A549 (cell line): Measurements from ENCODE around the gene STAT5B. TPM values are rescaled to one million over a fixed set of nuclear protein-coding genes. Genes with fewer than 3 reads are reported as not detected.
A peak's percentile ranks its signal among the peaks of the same experiment; 100 is the strongest.

Experiments used
- ATAC-seq, 2 experiments: fragments of 200-7000 bp in 1 of 2; fragments of >200 bp in 1 of 2; cut with Nextera tagmentation in 1 of 2; cut with Tn5 transposase in 1 of 2; 3 replicates each; pipeline versions ENCODE4 v1.8.0 to v1.9.1; 2018 to 2020; ENCODE audit warnings: mild to moderate bottlenecking in 1 of 2, moderate library complexity in 1 of 2
- CTCF ChIA-PET: fragments of 300-600 bp; sonication (Branson Sonifier 250); formaldehyde crosslinking; extraction: SDS; loops from one replicate; lab custom pipeline; 2021; ENCODE audit warnings: antibody characterized with exemption, inconsistent platforms; lab: Yijun Ruan, JAX
- POLR2A ChIA-PET: fragments of 350-600 bp; formaldehyde crosslinking; extraction: SDS; loops from one replicate; lab custom pipeline; 2021; ENCODE audit warnings: antibody characterized with exemption, inconsistent platforms; lab: Yijun Ruan, JAX
- DNase-seq, 2 experiments: peaks; one replicate each; pipeline versions ENCODE4 v3.0.0 to v3.0.0-alpha.2; 2011 to 2016; ENCODE audit warnings: low read depth in 1 of 2, low spot score in 1 of 2
- FAIRE-seq: peaks from 2 replicates; lab custom pipeline; 2011; peaks lifted over from hg19 to GRCh38; lab: Jason Lieb, UNC
- H3K27ac ChIP-seq, 2 experiments: fragments of >200 bp; sonication (Bioruptor Twin); formaldehyde crosslinking; 3 replicates each; pipeline ENCODE4 v1.5.1; 2016 to 2017
- H3K4me1 ChIP-seq: fragments of >200 bp; sonication (Bioruptor Twin); formaldehyde crosslinking; 3 replicates; pipeline ENCODE4 v1.6.1; 2016
- H3K4me2 ChIP-seq: fragments of >200 bp; sonication (Bioruptor Twin); formaldehyde crosslinking; 3 replicates; pipeline ENCODE4 v1.6.1; 2016
- H3K4me3 ChIP-seq: fragments of >200 bp; sonication (Bioruptor Twin); formaldehyde crosslinking; 3 replicates; pipeline ENCODE4 v1.5.1; 2016
- H3K9me3 ChIP-seq: fragments of >200 bp; sonication (Bioruptor Twin); formaldehyde crosslinking; 3 replicates; pipeline ENCODE4 v1.6.1; 2016
- BHLHE40 ChIP-seq: IDR thresholded peaks from 2 replicates; pipeline ENCODE4 v1.6.1; 2012; ENCODE audit warnings: low read depth, low read length, inconsistent platforms
- CBX2 ChIP-seq: fragments of 200-600 bp; sonication (generic); IDR thresholded peaks from 2 replicates; pipeline ENCODE4 v1.6.1; 2016; ENCODE audit warnings: low read depth, mild to moderate bottlenecking, borderline replicate concordance
- CHD2 ChIP-seq: fragments of 150-350 bp; IDR thresholded peaks from 2 replicates; pipeline ENCODE4 v1.6.1; 2014; ENCODE audit warnings: low read length; ENCODE audit not compliant: partially characterized antibody
- CHD4 ChIP-seq: fragments of 200-600 bp; sonication (generic); IDR thresholded peaks from 2 replicates; pipeline ENCODE4 v1.6.1; 2016; ENCODE audit warnings: antibody characterized with exemption, mild to moderate bottlenecking, borderline replicate concordance
- EHF ChIP-seq: fragments of 250-450 bp; sonication (Bioruptor Pico); IDR thresholded peaks from 2 replicates; pipeline ENCODE4 v1.5.0; 2020; ENCODE audit warnings: mild to moderate bottlenecking
- EHMT2 ChIP-seq: fragments of 200-600 bp; sonication (generic); IDR thresholded peaks from 2 replicates; pipeline ENCODE4 v1.6.1; 2016; ENCODE audit warnings: antibody characterized with exemption, low read depth, mild to moderate bottlenecking, moderate library complexity
- HEYL ChIP-seq: fragments of 250-450 bp; sonication (Bioruptor Pico); IDR thresholded peaks from 2 replicates; pipeline ENCODE4 v1.8.0; 2021; ENCODE audit warnings: mild to moderate bottlenecking, moderate library complexity
- HOXB5 ChIP-seq: fragments of 250-450 bp; sonication (Bioruptor Pico); IDR thresholded peaks from 2 replicates; pipeline ENCODE4 v1.5.0; 2020; ENCODE audit warnings: mild to moderate bottlenecking, moderate library complexity
- JUNB ChIP-seq: fragments of >200 bp; sonication (Bioruptor Twin); formaldehyde crosslinking; IDR thresholded peaks from 2 replicates; pipeline ENCODE4 v1.6.1; 2016
- MAFK ChIP-seq: fragments of 450-650 bp; IDR thresholded peaks from 2 replicates; pipeline ENCODE4 v1.6.1; 2014; ENCODE audit not compliant: partially characterized antibody
- MAZ ChIP-seq: fragments of 150-350 bp; IDR thresholded peaks from 2 replicates; pipeline ENCODE4 v1.6.1; 2014; ENCODE audit warnings: antibody characterized with exemption, low read depth, low read length, borderline replicate concordance
- NFE2L2 ChIP-seq: fragments of 150-350 bp; conservative IDR thresholded peaks from 2 replicates; pipeline ENCODE4 v1.6.1; 2014; ENCODE audit warnings: low read length
- NPAS2 ChIP-seq: fragments of 250-450 bp; sonication (Bioruptor Pico); IDR thresholded peaks from 2 replicates; pipeline ENCODE4 v1.8.0; 2022; ENCODE audit warnings: mild to moderate bottlenecking, moderate library complexity, borderline replicate concordance
- NR3C1 ChIP-seq: fragments of >200 bp; sonication (Bioruptor Twin); formaldehyde crosslinking; IDR thresholded peaks from 3 replicates; pipeline ENCODE4 v1.6.1; 2017
- PBX3 ChIP-seq: IDR thresholded peaks from 2 replicates; pipeline ENCODE4 v1.6.1; 2012
- RCOR1 ChIP-seq: fragments of 150-350 bp; IDR thresholded peaks from 2 replicates; pipeline ENCODE4 v1.6.1; 2014; ENCODE audit warnings: antibody characterized with exemption, low read length, low read depth
- RFX5 ChIP-seq: fragments of 450-650 bp; IDR thresholded peaks from 2 replicates; pipeline ENCODE4 v1.7.1; 2014; ENCODE audit warnings: antibody characterized with exemption, mild to moderate bottlenecking, moderate library complexity
- SMC3 ChIP-seq: fragments of >200 bp; sonication (Bioruptor Twin); formaldehyde crosslinking; IDR thresholded peaks from 3 replicates; pipeline ENCODE4 v1.6.1; 2018; ENCODE audit warnings: inconsistent platforms
- SREBF2 ChIP-seq: fragments of 450-650 bp; IDR thresholded peaks from 2 replicates; pipeline ENCODE4 v1.6.1; 2014; ENCODE audit warnings: mild to moderate bottlenecking, moderate library complexity
- TFCP2L1 ChIP-seq: fragments of 250-450 bp; sonication (Bioruptor Pico); IDR thresholded peaks from 2 replicates; pipeline ENCODE4 v1.5.0; 2021; ENCODE audit warnings: mild to moderate bottlenecking
- ZC3H11A ChIP-seq: fragments of 450-650 bp; IDR thresholded peaks from 2 replicates; pipeline ENCODE4 v1.6.1; 2014; ENCODE audit warnings: antibody characterized with exemption, mild to moderate bottlenecking
- ZNF302 ChIP-seq: fragments of 250-450 bp; sonication (Bioruptor Pico); IDR thresholded peaks from 2 replicates; pipeline ENCODE4 v1.9.0; 2021; ENCODE audit warnings: inconsistent platforms, mild to moderate bottlenecking, moderate library complexity
- WGBS: methylation state at CpG from one replicate; pipeline ENCODE4 v1.1.6; 2017; ENCODE audit errors: missing lambda C conversion rate; 5-methylcytosine and 5-hydroxymethylcytosine counted together
- polyA plus RNA-seq, 4 experiments: library from polyadenylated mRNA; depleted of rRNA in 3 of 4; stranded (reverse); fragments of >200 nt; fragmentation: RNase III in 1 of 4; extraction: RNeasy Plus Mini Kit Qiagen cat#74134 plus additional on column Dnase treatment in 1 of 4; gene quantifications; 2 replicates in 3 of 4; 3 replicates in 1 of 4; pipeline ENCODE4 v1.2.3, GENCODE V29; 2011 to 2017
- TF ChIP-seq, protein P1 (sequence below): fragments of 250-450 bp; sonication (Bioruptor Pico); IDR thresholded peaks from 2 replicates; pipeline ENCODE4 v1.5.0; 2020; ENCODE audit warnings: low read depth, mild to moderate bottlenecking, moderate library complexity

The STAT5B gene
- polyA plus RNA-seq, 2 of the 4 experiments (the other 2 are of a cell fraction): 31.2 to 37.6 TPM

GRCh38 chr17:42193216-42193968, 82.8 kb downstream of the STAT5B start (continued):
- TF ChIP-seq JUNB (no peak), CBX2 (no peak), NFE2L2 (no peak), BHLHE40 (no peak), CHD2 (no peak), HEYL (no peak)
- TF ChIP-seq, all 56 proteins: peak for 0

DNA sequence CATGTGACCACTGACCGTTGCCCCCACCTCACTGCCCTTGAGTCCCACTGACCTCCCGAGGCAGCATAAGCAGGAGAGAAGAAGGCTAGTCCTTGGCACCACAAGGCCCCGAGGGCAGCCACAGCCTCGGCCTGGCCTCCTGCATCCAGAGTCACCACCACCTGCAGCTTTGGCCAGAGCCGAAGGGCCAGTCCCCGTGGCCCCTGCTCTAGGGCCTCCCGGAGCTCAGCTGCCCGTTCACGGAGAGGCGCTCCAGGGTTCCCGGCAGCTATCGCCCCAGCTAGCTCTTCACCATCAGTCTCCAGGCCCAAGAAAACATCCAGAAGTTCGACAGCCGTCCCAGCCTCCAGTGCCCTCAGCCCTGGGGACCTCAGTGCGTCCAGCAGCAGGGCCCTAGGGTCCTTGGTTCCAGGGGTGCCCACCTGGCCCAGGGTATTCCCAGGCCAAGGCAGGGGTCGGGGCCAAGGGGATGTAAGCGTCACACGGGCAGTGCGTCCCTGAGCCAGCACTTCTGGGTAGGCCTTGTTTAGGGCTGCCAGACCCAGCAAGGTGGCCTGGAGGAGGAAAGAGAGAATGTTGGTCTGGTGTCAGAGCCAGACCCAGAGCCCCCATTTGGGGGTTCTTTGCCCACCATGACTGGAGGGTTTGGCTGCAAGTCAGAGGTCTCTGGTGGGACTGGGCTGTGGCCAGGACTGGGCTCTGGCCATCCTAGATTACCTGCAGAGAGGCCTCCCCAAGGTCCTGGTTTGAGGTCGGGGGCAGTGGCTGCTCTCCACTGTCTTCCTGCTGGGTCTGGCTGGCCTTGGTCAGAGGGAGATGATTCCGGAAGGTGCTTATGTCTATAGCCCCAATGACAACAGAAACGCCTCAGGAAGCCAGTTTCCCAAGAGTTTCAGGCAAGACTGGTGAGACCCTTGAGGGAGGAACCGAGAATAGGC, 83.7 kb downstream of the STAT5B start:
- FAIRE-seq (no peak), DNase-seq (no peak), ATAC-seq (no peak)
- Histone ChIP-seq H3K27ac (no peak overlapping the region), H3K4me3 (no peak overlapping the region), H3K9me3 (no peaks in the 10 kb centered on the region), H3K4me1 (peaks cover 8% of the 10 kb centered on the region; the same call in 2 of the 3 replicates), H3K4me2 (peak overlapping the region; percentile 88; the same call in 2 of the 3 replicates)
- CTCF ChIA-PET: interaction anchor here (0.9 to 6.7 kb wide), 7 partner anchors 9 to 130 kb away, joined by 3 to 76 read pairs (median 5); partner anchors contain the start of genes HCRT and KCNH4
- no peak for TF ChIP-seq NFE2L2
- POLR2A ChIA-PET: no interaction called here
- 83% methylated on average over 21 of the region's 23 CpGs for WGBS

GRCh38 chr17:42191275-42191608, 84.9 kb downstream of the STAT5B start:
- POLR2A ChIA-PET: no interaction called here
- Histone ChIP-seq H3K4me3 (no peak overlapping the region), H3K4me1 (peaks cover 8% of the 10 kb centered on the region; the same call in 2 of the 3 replicates), H3K4me2 (no peak overlapping the region), H3K9me3 (no peaks in the 10 kb centered on the region), H3K27ac (no peak overlapping the region)
- FAIRE-seq (no peak), ATAC-seq (no peak), DNase-seq (no peak)
- CTCF ChIA-PET: interaction anchor here (0.9 to 2.5 kb wide), 6 partner anchors 10 to 131 kb away, joined by 3 to 13 read pairs (median 5); partner anchors contain the start of gene KCNH4
- TF ChIP-seq ZNF302 (CRISPR knock-in tag): no peak
- no peak for TF ChIP-seq TFCP2L1 (CRISPR knock-in tag)
- TF ChIP-seq CHD4: no peak
- no peak for TF ChIP-seq HOXB5 (CRISPR knock-in tag)
- no peak for TF ChIP-seq MAZ
- TF ChIP-seq BHLHE40: no peak
- no peak for TF ChIP-seq NR3C1
- TF ChIP-seq EHMT2: no peak
- TF ChIP-seq NPAS2 (CRISPR knock-in tag): no peak
- no peak for TF ChIP-seq SREBF2
- TF ChIP-seq, protein P1, sequence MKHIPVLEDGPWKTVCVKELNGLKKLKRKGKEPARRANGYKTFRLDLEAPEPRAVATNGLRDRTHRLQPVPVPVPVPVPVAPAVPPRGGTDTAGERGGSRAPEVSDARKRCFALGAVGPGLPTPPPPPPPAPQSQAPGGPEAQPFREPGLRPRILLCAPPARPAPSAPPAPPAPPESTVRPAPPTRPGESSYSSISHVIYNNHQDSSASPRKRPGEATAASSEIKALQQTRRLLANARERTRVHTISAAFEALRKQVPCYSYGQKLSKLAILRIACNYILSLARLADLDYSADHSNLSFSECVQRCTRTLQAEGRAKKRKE (CRISPR knock-in tag): no peak
- 93% methylated on average over 5 of the region's 5 CpGs for WGBS

DNA sequence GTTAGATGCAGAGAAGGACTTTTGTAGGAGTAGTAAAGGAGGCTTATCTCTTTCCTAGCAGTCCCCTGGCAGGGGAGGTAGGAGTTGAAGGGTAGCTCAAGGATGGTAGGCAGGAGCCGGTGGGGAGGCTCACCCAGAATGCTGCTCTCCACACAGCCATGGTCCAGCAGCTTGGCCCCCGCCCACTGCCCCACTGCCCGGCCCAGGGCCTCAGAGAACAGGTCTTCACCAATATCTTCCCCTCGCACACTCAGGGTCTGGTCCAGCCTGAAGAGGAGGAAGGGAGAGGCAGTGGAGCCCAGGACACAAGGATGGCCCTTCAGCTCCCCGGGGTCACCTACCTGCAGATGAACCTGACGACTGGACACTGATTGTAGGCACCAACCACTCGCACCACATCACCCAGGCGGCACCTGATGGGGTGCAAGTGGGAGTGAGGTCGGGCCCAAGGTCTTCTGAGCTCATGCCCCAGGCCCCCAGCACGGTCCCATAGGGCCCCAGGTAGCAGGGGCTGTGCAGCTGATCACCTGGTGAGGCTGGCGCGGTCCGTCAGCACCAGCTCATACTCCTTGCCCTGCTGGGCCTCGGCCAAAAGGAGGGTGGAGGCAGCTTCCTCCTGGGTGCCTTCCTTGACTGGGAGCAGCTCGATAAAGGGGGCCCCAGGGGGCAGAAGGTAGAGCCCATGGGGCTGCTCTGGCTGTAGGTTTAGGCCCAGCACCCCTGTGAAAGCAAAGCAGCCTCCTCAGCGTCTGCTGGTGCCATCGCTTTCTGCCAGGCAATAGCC, 85.5 kb downstream of the STAT5B start:
- 73% methylated on average over 12 of the region's 17 CpGs for WGBS
- Histone ChIP-seq H3K4me1 (peaks cover 8% of the 10 kb centered on the region; the same call in 2 of the 3 replicates), H3K9me3 (no peaks in the 10 kb centered on the region), H3K27ac (no peak overlapping the region), H3K4me2 (no peak overlapping the region), H3K4me3 (no peak overlapping the region)
- DNase-seq (no peak), FAIRE-seq (no peak), ATAC-seq (no peak)
- ChIA-PET POLR2A (interaction anchor here (0.6 kb wide), 1 partner anchor 70 kb away, joined by 3 read pairs; no protein-coding TSS in a partner anchor), CTCF (interaction anchor here (0.8 to 2.5 kb wide), 9 partner anchors 9 to 171 kb away, joined by 3 to 13 read pairs (median 3); partner anchors contain the start of genes KCNH4 and NKIRAS2)
- no peak for TF ChIP-seq SMC3
- no peak for TF ChIP-seq RFX5
- TF ChIP-seq JUNB: no peak
- no peak for TF ChIP-seq NR3C1
- TF ChIP-seq EHF: no peak
- TF ChIP-seq PBX3: no peak
- no peak for TF ChIP-seq ZC3H11A
- no peak for TF ChIP-seq RCOR1
- TF ChIP-seq MAFK: no peak
